Measurements from ENCODE around the gene SLC12A3. TPM values are rescaled to one million over a fixed set of nuclear protein-coding genes. Genes with fewer than 3 reads are reported as not detected.

SLC12A3 gene
- polyA plus RNA-seq, 3 donors: 0.03 TPM; not detected in 2

DNA sequence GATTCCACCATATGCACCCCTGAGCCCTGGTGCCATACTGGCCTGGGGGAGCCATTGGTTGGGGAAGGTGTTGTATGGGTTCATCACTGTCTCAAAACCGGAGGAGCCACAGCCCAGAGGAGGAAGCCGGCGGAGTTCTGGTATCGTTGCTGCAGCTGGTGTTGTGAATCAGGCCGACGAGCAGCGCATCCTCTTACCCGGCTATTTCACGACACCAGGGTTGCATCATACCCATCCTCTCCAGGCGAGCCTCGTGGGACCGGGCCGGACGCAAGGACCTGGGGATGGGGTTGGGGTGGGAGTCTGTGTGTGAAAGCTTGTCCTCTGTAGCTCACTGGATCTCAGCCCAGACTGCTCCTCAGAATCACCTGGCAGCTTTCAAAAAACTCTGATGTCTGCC lies 6.6 kb upstream of the SLC12A3 start:
- Mint-ChIP-seq H3K36me3 (peaks cover 1 to 2% of the 10 kb centered on the region in 2 donors), H3K9me3 (no peaks in the 10 kb centered on the region), H3K4me3 (peak overlapping the region in 1 of 2 donors; percentile 71), H3K27ac (peak overlapping the region in 6 of 7 donors; percentile 46 to 92 (median 88)), H3K4me1 (peaks cover 71% of the 10 kb centered on the region), H3K27me3 (ENCODE audit: low read depth in 3 of 3) (peaks cover 4 to 6% (median 6%) of the 10 kb centered on the region in 3 donors)
- Histone ChIP-seq H3K9me3 (replicated peaks in 1 of 2; ENCODE audit: control insufficient read depth in 1 of 2, insufficient read depth in 1 of 2, low read length in 2 of 2) (no peaks in the 10 kb centered on the region), H3K79me2 (ENCODE audit: insufficient read depth, low read length) (no peaks in the 10 kb centered on the region), H3K4me3 (replicated peaks in 1 of 3; ENCODE audit: low read depth in 2 of 3, low read length in 3 of 3) (no peak overlapping the region), H3K4me2 (replicated peaks; ENCODE audit: extremely low read depth, low read length, poor library complexity, severe bottlenecking) (peak overlapping the region; percentile 26), H3K27ac (ENCODE audit: low read depth in 1 of 2, low read length in 2 of 2) (peak overlapping the region in 1 of 2 donors; percentile 28), H3K4me1 (ENCODE audit: control insufficient read depth in 1 of 2, insufficient read depth in 2 of 2, low read length in 2 of 2) (peaks cover 65% of the 10 kb centered on the region in 2 donors), H3K27me3 (ENCODE audit: control insufficient read depth in 2 of 2, insufficient read depth in 2 of 2, low read length in 2 of 2) (no peaks in the 10 kb centered on the region), H4K20me1 (ENCODE audit: insufficient read depth, low read length) (no peaks in the 10 kb centered on the region), H2AFZ (ENCODE audit: insufficient read depth, low read depth, low read length, poor library complexity, severe bottlenecking) (peak overlapping the region; percentile 50), H3K36me3 (replicated peaks in 1 of 2; ENCODE audit: control insufficient read depth in 1 of 2, insufficient read depth in 2 of 2, low read length in 2 of 2) (no peaks in the 10 kb centered on the region), H3K9ac (ENCODE audit: insufficient read depth, low read length, poor library complexity, severe bottlenecking) (no peak overlapping the region)
- intact Hi-C loops (cut with micrococcal nuclease): no loop called here
- DNase-seq: peak; percentile 63 to 80 (median 74)
- WGBS (ENCODE audit: insufficient coverage): 0% methylated on average over 3 of the region's 14 CpGs
- TF ChIP-seq, protein P1, sequence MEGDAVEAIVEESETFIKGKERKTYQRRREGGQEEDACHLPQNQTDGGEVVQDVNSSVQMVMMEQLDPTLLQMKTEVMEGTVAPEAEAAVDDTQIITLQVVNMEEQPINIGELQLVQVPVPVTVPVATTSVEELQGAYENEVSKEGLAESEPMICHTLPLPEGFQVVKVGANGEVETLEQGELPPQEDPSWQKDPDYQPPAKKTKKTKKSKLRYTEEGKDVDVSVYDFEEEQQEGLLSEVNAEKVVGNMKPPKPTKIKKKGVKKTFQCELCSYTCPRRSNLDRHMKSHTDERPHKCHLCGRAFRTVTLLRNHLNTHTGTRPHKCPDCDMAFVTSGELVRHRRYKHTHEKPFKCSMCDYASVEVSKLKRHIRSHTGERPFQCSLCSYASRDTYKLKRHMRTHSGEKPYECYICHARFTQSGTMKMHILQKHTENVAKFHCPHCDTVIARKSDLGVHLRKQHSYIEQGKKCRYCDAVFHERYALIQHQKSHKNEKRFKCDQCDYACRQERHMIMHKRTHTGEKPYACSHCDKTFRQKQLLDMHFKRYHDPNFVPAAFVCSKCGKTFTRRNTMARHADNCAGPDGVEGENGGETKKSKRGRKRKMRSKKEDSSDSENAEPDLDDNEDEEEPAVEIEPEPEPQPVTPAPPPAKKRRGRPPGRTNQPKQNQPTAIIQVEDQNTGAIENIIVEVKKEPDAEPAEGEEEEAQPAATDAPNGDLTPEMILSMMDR (IDR thresholded peaks at IDR 0.05): no peak

- Histone ChIP-seq H3K4me2 (replicated peaks; ENCODE audit: extremely low read depth, low read length, poor library complexity, severe bottlenecking) (no peak overlapping the region), H3K79me2 (ENCODE audit: insufficient read depth, low read length) (no peaks in the 10 kb centered on the region), H4K20me1 (ENCODE audit: insufficient read depth, low read length) (no peaks in the 10 kb centered on the region), H3K27me3 (ENCODE audit: control insufficient read depth in 2 of 2, insufficient read depth in 2 of 2, low read length in 2 of 2) (no peaks in the 10 kb centered on the region), H3K4me3 (replicated peaks in 1 of 3; ENCODE audit: low read depth in 2 of 3, low read length in 3 of 3) (no peak overlapping the region), H3K36me3 (replicated peaks in 1 of 2; ENCODE audit: control insufficient read depth in 1 of 2, insufficient read depth in 2 of 2, low read length in 2 of 2) (no peaks in the 10 kb centered on the region), H3K9ac (ENCODE audit: insufficient read depth, low read length, poor library complexity, severe bottlenecking) (no peak overlapping the region), H3K4me1 (ENCODE audit: control insufficient read depth in 1 of 2, insufficient read depth in 2 of 2, low read length in 2 of 2) (peaks cover 70 to 74% of the 10 kb centered on the region in 2 donors), H3K27ac (ENCODE audit: low read depth in 1 of 2, low read length in 2 of 2) (peak overlapping the region in 1 of 2 donors; percentile 37), H2AFZ (ENCODE audit: insufficient read depth, low read depth, low read length, poor library complexity, severe bottlenecking) (no peak overlapping the region), H3K9me3 (replicated peaks in 1 of 2; ENCODE audit: control insufficient read depth in 1 of 2, insufficient read depth in 1 of 2, low read length in 2 of 2) (no peaks in the 10 kb centered on the region)
- Mint-ChIP-seq H3K9me3 (no peaks in the 10 kb centered on the region), H3K27me3 (ENCODE audit: low read depth in 3 of 3) (peaks cover 4 to 7% (median 6%) of the 10 kb centered on the region in 3 donors), H3K4me1 (peaks cover 79% of the 10 kb centered on the region), H3K4me3 (no peak overlapping the region), H3K36me3 (peaks cover 2% of the 10 kb centered on the region in 2 donors), H3K27ac (peak overlapping the region in 4 of 7 donors; percentile 66 to 91 (median 81))
- DNase-seq: no peak
- 100% methylated on average over 1 of the region's 2 CpGs for WGBS (ENCODE audit: insufficient coverage)
- intact Hi-C loops (cut with micrococcal nuclease): loop anchor here in 1 of 2 donors (10.0 kb wide), 2 partner anchors 185 to 305 kb away; no protein-coding TSS in a partner anchor
- TF ChIP-seq, protein P1 (IDR thresholded peaks at IDR 0.05): no peak
Observed at GRCh38 chr16:56859636-56860035, 5.4 kb upstream of the SLC12A3 start.

Measured in CD14-positive monocyte (primary cell).